HCT116 (cell line): Measurements from ENCODE around the gene OSBPL10. TPM values are rescaled to one million over a fixed set of nuclear protein-coding genes. Genes with fewer than 3 reads are reported as not detected.

Experiments
- ATAC-seq: fragments of 200-7000 bp; cut with Tn5 transposase; 2 replicates; pipeline ENCODE4 v1.9.1; 2020; ENCODE audit warnings: mild to moderate bottlenecking, moderate library complexity
- BruUV-seq: library from RNA; stranded (reverse); fragments of 400-500 nt; replicated peaks from 2 replicates; lab custom pipeline; 2021; lab: Mats Ljungman, UMichigan
- CTCF ChIA-PET: fragments of 300-600 bp; sonication (Branson Sonifier 250); formaldehyde crosslinking; loops from one replicate; lab custom pipeline; 2021; ENCODE audit warnings: antibody characterized with exemption; lab: Charles Lee
- POLR2A ChIA-PET: fragments of 300-600, 350-600 bp; sonication (Branson Sonifier 250); formaldehyde crosslinking; loops from one replicate; lab custom pipeline; 2021; ENCODE audit warnings: antibody characterized with exemption; lab: Charles Lee
- RAD21 ChIA-PET, 2 experiments: fragments of 300-600 bp; sonication (Branson Sonifier 250); formaldehyde crosslinking; loops; one replicate each; lab custom pipeline; 2023; ENCODE audit warnings: low total read pairs in 2 of 2; ENCODE audit not compliant: uncharacterized antibody in 2 of 2, unreplicated experiment in 2 of 2, low non-redundant PET in 1 of 2; lab: Charles Lee
- DNase-seq: peaks from one replicate; pipeline ENCODE4 v3.0.0-alpha.2; 2010; ENCODE audit warnings: low read depth, low spot score
- H2AFZ ChIP-seq: fragments of 200-600 bp; shearing (Covaris generic), sonication (generic); 2 replicates; pipeline ENCODE4 v1.6.1; 2017; ENCODE audit warnings: low read depth, mixed run types, mixed read lengths, antibody characterized with exemption, low read length; ENCODE audit not compliant: poor library complexity, severe bottlenecking
- H3K27ac ChIP-seq: 2 replicates; pipeline ENCODE4 v1.5.1; 2012; ENCODE audit warnings: low read depth, low read length
- H3K27me3 ChIP-seq: fragments of 200-600 bp; sonication (generic); 2 replicates; pipeline ENCODE4 v1.6.1; 2016; ENCODE audit warnings: mixed run types, low read length, mixed read lengths; ENCODE audit not compliant: insufficient read depth
- H3K36me3 ChIP-seq, 2 experiments: fragments of 200-500 bp in 1 of 2; fragments of 200-600 bp in 1 of 2; sonication (Bioruptor generic) in 1 of 2; sonication (generic) in 1 of 2; 2 replicates each; pipeline versions ENCODE4 v1.5.1 to v1.6.1; 2014 to 2016; ENCODE audit warnings: low read length in 2 of 2, inconsistent platforms in 1 of 2, mixed read lengths in 1 of 2, mixed run types in 1 of 2; ENCODE audit not compliant: insufficient read depth in 2 of 2, control insufficient read depth in 1 of 2
- H3K4me1 ChIP-seq, 2 experiments: fragments of 200-600 bp in 1 of 2; sonication (generic) in 1 of 2; 2 replicates each; pipeline versions ENCODE4 v1.5.1 to v1.6.1; 2012 to 2017; ENCODE audit warnings: low read length in 2 of 2, inconsistent platforms in 1 of 2, mild to moderate bottlenecking in 1 of 2, mixed read lengths in 1 of 2, mixed run types in 1 of 2, moderate library complexity in 1 of 2; ENCODE audit not compliant: insufficient read depth in 2 of 2, control insufficient read depth in 1 of 2
- H3K4me2 ChIP-seq: fragments of 200-600 bp; sonication (generic); 2 replicates; pipeline ENCODE4 v1.6.1; 2017; ENCODE audit warnings: mixed run types, low read length, mixed read lengths
- H3K4me3 ChIP-seq, 2 experiments: fragments of 200-600 bp in 1 of 2; sonication (generic) in 1 of 2; replicated peaks in 1 of 2; 2 replicates each; pipeline ENCODE4 v1.5.1; 2011 to 2016; ENCODE audit warnings: low read length in 2 of 2, control low read depth in 1 of 2, low read depth in 1 of 2, mild to moderate bottlenecking in 1 of 2, mixed read lengths in 1 of 2, mixed run types in 1 of 2
- H3K79me2 ChIP-seq: fragments of 200-600 bp; sonication (generic); 2 replicates; pipeline ENCODE4 v1.6.1; 2017; ENCODE audit warnings: mild to moderate bottlenecking, mixed run types, low read length, moderate library complexity, mixed read lengths; ENCODE audit not compliant: insufficient read depth
- H3K9ac ChIP-seq: fragments of 200-600 bp; sonication (generic); 2 replicates; pipeline ENCODE4 v1.6.1; 2016; ENCODE audit warnings: low read length, mixed read lengths
- H3K9me2 ChIP-seq: fragments of 200-600 bp; sonication (generic), shearing (Covaris generic); 2 replicates; pipeline ENCODE4 v1.6.1; 2017; ENCODE audit warnings: mixed run types, mild to moderate bottlenecking, moderate library complexity; ENCODE audit not compliant: insufficient read depth
- H3K9me3 ChIP-seq, 2 experiments: fragments of 200-500 bp in 1 of 2; fragments of 200-600 bp in 1 of 2; sonication (Bioruptor generic) in 1 of 2; sonication (generic) in 1 of 2; 2 replicates each; pipeline ENCODE4 v1.6.1; 2014 to 2017; ENCODE audit warnings: low read length in 2 of 2, mixed read lengths in 2 of 2, inconsistent platforms in 1 of 2, low read depth in 1 of 2, mild to moderate bottlenecking in 1 of 2, mixed run types in 1 of 2, moderate library complexity in 1 of 2; ENCODE audit not compliant: control insufficient read depth in 1 of 2, insufficient read depth in 1 of 2
- H4K20me1 ChIP-seq: fragments of 200-600 bp; sonication (generic), shearing (Covaris generic); 2 replicates; pipeline ENCODE4 v1.6.1; 2017; ENCODE audit warnings: mixed run types, mild to moderate bottlenecking, moderate library complexity; ENCODE audit not compliant: insufficient read depth
- CBX3 ChIP-seq: IDR thresholded peaks from 2 replicates; pipeline ENCODE4 v1.6.1; 2012; ENCODE audit warnings: low read depth
- CEBPB ChIP-seq: IDR thresholded peaks from 2 replicates; pipeline ENCODE4 v1.6.1; 2012; ENCODE audit warnings: low read depth
- EGR1 ChIP-seq: IDR thresholded peaks from 2 replicates; pipeline ENCODE4 v1.6.1; 2012; ENCODE audit warnings: low read depth
- JUND ChIP-seq: IDR thresholded peaks from 2 replicates; pipeline ENCODE4 v1.6.1; 2012
- POLR2A ChIP-seq: IDR thresholded peaks from 2 replicates; pipeline ENCODE4 v1.7.0; 2011; ENCODE audit warnings: borderline replicate concordance; ENCODE audit not compliant: insufficient read depth, insufficient read length; ENCODE audit errors: extremely low read depth
- POLR2AphosphoS5 ChIP-seq: IDR thresholded peaks from 2 replicates; pipeline ENCODE4 v1.6.1; 2011; ENCODE audit warnings: mild to moderate bottlenecking, low read depth, low read length, moderate library complexity
- SIN3A ChIP-seq: IDR thresholded peaks from 2 replicates; pipeline ENCODE4 v1.6.1; 2012; ENCODE audit warnings: low read depth
- YY1 ChIP-seq: IDR thresholded peaks from 2 replicates; pipeline ENCODE4 v1.6.1; 2011; ENCODE audit warnings: low read length, low read depth, moderate library complexity, mild to moderate bottlenecking; ENCODE audit not compliant: insufficient replicate concordance; ENCODE audit errors: extremely low read depth
- ZFX ChIP-seq: fragments of 450-650 bp; IDR thresholded peaks from 2 replicates; pipeline ENCODE4 v1.6.1; 2017
- ZNF274 ChIP-seq: fragments of 200-500 bp; sonication (Bioruptor generic); IDR thresholded peaks from 2 replicates; pipeline ENCODE4 v1.6.1; 2014; ENCODE audit warnings: mild to moderate bottlenecking, low read depth, low read length, inconsistent platforms
- intact Hi-C: fragments of 100-400 bp; cut with micrococcal nuclease; formaldehyde crosslinking; loops from 2 replicates; pipeline ENCODE4 v1.10.0; 2022
- total RNA-seq: library from RNA; stranded (reverse); gene quantifications from one replicate; pipeline ENCODE4 v1.2.1, GENCODE V29; 2021; ENCODE audit not compliant: unreplicated experiment
- TF ChIP-seq, protein P1 (sequence below): IDR thresholded peaks from 2 replicates; pipeline ENCODE4 v1.6.1; 2011; ENCODE audit warnings: mild to moderate bottlenecking, low read length, moderate library complexity; ENCODE audit not compliant: insufficient replicate concordance; ENCODE audit errors: extremely low read depth
- TF ChIP-seq, protein P2 (sequence below): IDR thresholded peaks from 2 replicates; pipeline ENCODE4 v1.6.1; 2012; ENCODE audit warnings: low read depth
- TF ChIP-seq, protein P3 (sequence below): IDR thresholded peaks from 2 replicates; pipeline ENCODE4 v1.6.1; 2012

The OSBPL10 gene
- total RNA-seq, 1 experiment from 2014 or later, result 25.8 TPM

DNA sequence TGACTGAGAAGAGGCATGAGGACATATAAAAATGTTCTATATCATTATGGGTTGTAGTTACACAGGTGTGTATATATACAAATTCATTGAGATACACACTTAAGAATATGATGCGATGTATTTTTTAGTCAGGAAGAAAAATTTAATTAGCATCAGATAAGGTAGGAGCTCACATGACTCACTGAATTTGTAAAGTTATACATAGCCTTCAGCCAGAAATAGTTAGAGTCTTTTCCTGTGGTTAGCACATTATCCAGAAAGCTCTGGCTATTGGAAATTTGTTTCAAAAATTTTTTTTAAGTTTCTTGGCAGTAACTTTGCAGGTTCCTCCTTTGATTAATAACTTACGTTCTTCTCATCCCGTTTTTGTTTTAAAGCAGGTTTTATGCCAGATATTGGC lies 359.7 kb downstream of the OSBPL10 start (continued):
- TF ChIP-seq, protein P1, sequence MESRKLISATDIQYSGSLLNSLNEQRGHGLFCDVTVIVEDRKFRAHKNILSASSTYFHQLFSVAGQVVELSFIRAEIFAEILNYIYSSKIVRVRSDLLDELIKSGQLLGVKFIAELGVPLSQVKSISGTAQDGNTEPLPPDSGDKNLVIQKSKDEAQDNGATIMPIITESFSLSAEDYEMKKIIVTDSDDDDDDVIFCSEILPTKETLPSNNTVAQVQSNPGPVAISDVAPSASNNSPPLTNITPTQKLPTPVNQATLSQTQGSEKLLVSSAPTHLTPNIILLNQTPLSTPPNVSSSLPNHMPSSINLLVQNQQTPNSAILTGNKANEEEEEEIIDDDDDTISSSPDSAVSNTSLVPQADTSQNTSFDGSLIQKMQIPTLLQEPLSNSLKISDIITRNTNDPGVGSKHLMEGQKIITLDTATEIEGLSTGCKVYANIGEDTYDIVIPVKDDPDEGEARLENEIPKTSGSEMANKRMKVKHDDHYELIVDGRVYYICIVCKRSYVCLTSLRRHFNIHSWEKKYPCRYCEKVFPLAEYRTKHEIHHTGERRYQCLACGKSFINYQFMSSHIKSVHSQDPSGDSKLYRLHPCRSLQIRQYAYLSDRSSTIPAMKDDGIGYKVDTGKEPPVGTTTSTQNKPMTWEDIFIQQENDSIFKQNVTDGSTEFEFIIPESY, result no peak
- no peak for TF ChIP-seq POLR2AphosphoS5
- no peak for TF ChIP-seq ZNF274
- TF ChIP-seq, protein P2, sequence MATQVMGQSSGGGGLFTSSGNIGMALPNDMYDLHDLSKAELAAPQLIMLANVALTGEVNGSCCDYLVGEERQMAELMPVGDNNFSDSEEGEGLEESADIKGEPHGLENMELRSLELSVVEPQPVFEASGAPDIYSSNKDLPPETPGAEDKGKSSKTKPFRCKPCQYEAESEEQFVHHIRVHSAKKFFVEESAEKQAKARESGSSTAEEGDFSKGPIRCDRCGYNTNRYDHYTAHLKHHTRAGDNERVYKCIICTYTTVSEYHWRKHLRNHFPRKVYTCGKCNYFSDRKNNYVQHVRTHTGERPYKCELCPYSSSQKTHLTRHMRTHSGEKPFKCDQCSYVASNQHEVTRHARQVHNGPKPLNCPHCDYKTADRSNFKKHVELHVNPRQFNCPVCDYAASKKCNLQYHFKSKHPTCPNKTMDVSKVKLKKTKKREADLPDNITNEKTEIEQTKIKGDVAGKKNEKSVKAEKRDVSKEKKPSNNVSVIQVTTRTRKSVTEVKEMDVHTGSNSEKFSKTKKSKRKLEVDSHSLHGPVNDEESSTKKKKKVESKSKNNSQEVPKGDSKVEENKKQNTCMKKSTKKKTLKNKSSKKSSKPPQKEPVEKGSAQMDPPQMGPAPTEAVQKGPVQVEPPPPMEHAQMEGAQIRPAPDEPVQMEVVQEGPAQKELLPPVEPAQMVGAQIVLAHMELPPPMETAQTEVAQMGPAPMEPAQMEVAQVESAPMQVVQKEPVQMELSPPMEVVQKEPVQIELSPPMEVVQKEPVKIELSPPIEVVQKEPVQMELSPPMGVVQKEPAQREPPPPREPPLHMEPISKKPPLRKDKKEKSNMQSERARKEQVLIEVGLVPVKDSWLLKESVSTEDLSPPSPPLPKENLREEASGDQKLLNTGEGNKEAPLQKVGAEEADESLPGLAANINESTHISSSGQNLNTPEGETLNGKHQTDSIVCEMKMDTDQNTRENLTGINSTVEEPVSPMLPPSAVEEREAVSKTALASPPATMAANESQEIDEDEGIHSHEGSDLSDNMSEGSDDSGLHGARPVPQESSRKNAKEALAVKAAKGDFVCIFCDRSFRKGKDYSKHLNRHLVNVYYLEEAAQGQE, result no peak
- no peak for TF ChIP-seq POLR2A
- TF ChIP-seq ZFX, result no peak

DNA sequence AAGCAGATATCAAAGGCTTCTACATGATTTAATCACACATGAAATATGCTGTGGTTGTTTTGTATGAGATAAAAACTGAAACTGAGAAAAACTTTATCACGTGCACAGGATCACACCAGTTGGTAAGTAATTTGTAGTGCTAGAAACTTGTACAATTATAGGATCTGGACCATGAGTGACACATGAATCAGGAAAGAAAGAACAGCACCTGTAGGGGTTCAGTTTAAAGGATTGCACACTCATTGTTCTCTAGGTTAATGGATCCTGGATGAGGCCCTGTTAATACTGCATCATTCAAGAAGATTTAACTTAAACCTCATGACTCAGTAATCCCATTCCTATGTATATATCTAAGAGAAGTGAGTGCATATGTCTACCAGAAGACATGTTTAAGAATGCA lies 360.4 kb downstream of the OSBPL10 start:
- peaks cover 15 to 20% of the 10 kb centered on the region in 2 experiments; a peak in 3 of 4 replicates for H3K36me3 ChIP-seq
- TF ChIP-seq, protein P1, result no peak
- TF ChIP-seq EGR1 (no peak), CEBPB (no peak), POLR2A (no peak), JUND (no peak), SIN3A (no peak), CBX3 (no peak), YY1 (no peak)
- TF ChIP-seq, protein P3, sequence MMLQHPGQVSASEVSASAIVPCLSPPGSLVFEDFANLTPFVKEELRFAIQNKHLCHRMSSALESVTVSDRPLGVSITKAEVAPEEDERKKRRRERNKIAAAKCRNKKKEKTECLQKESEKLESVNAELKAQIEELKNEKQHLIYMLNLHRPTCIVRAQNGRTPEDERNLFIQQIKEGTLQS, result no peak
- TF ChIP-seq, protein P2, result no peak

More for the DNA sequence above, 360.4 kb downstream of the OSBPL10 start:
- no peaks in the 10 kb centered on the region for H3K9me2 ChIP-seq
- peaks cover 11% of the 10 kb centered on the region; the same call in 1 of the 2 replicates for H4K20me1 ChIP-seq
- ChIA-PET POLR2A (no interaction called here), RAD21 (no interaction called here), CTCF (no interaction called here)
- H3K9ac ChIP-seq, result no peak overlapping the region
- intact Hi-C loops, result no loop called here
- no peak overlapping the region for H3K4me3 ChIP-seq
- ATAC-seq (no peak), DNase-seq (no peak)
- no peak overlapping the region for H3K4me2 ChIP-seq
- H3K27me3 ChIP-seq, result no peaks in the 10 kb centered on the region
- no peaks in the 10 kb centered on the region for H3K9me3 ChIP-seq
- no peak overlapping the region for H2AFZ ChIP-seq
- BruUV-seq, result no TSS peak
- H3K27ac ChIP-seq, result no peak overlapping the region
- H3K4me1 ChIP-seq, result peaks cover 0 to 4% of the 10 kb centered on the region in 2 experiments; a peak in 1 of 4 replicates
- H3K79me2 ChIP-seq, result peaks cover 18% of the 10 kb centered on the region; the same call in 1 of the 2 replicates
